SU-DHL-6 (cell line): Measurements from ENCODE around the gene TEKTIP1.

Source experiments
- EZH2phosphoT487 ChIP-seq: fragments of 200-600 bp; sonication (generic), shearing (Covaris generic); conservative IDR thresholded peaks from 2 replicates; pipeline ENCODE4 v1.6.1; 2018; ENCODE audit warnings: mild to moderate bottlenecking, antibody characterized with exemption, low read length, moderate library complexity, mixed read lengths
- TF ChIP-seq, protein P1 (sequence below): fragments of 200-600 bp; sonication (generic); IDR thresholded peaks from one replicate; pipeline ENCODE4 v1.5.1; 2017; ENCODE audit warnings: antibody characterized with exemption, mild to moderate bottlenecking, low read length, moderate library complexity; ENCODE audit not compliant: insufficient read depth, poor library complexity, severe bottlenecking

DNA sequence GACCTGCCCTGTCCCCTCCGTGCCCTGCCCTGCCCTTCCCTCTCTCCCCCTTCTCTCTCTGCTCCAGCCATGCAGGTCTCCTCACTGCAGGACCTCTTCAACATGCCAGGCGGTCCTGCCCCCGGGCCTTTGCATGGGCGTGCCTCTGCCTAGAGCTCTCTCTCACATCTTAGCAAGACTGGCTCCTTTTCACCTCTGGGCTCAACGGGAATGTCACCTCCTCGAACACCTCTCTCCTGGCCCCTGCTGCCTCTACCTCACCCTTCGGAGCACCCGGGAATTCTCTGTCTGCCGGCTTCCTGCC lies 12.8 kb downstream of the TEKTIP1 start:
- TF ChIP-seq, protein P1, sequence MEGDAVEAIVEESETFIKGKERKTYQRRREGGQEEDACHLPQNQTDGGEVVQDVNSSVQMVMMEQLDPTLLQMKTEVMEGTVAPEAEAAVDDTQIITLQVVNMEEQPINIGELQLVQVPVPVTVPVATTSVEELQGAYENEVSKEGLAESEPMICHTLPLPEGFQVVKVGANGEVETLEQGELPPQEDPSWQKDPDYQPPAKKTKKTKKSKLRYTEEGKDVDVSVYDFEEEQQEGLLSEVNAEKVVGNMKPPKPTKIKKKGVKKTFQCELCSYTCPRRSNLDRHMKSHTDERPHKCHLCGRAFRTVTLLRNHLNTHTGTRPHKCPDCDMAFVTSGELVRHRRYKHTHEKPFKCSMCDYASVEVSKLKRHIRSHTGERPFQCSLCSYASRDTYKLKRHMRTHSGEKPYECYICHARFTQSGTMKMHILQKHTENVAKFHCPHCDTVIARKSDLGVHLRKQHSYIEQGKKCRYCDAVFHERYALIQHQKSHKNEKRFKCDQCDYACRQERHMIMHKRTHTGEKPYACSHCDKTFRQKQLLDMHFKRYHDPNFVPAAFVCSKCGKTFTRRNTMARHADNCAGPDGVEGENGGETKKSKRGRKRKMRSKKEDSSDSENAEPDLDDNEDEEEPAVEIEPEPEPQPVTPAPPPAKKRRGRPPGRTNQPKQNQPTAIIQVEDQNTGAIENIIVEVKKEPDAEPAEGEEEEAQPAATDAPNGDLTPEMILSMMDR: no peak
- TF ChIP-seq EZH2phosphoT487: no peak
